H9 (cell line): ENCODE results near the gene ZNF512B. TPM values are rescaled to one million over a fixed set of nuclear protein-coding genes. Genes with fewer than 3 reads are reported as not detected.

Source experiments
- DNase-seq: peaks from one replicate; pipeline ENCODE4 v3.0.0-alpha.2; 2017
- H2AFZ ChIP-seq: one replicate; pipeline ENCODE4 v1.6.1; 2013; ENCODE audit warnings: mild to moderate bottlenecking, low read length, control low read depth, moderate library complexity
- H2AK5ac ChIP-seq: 2 replicates; pipeline ENCODE4 v1.6.1; 2013; ENCODE audit warnings: low read length, control low read depth, mixed read lengths; ENCODE audit not compliant: insufficient read length
- H2BK120ac ChIP-seq: one replicate; pipeline ENCODE4 v1.6.1; 2013; ENCODE audit warnings: low read depth, mild to moderate bottlenecking, low read length, control low read depth, inconsistent platforms; ENCODE audit not compliant: poor library complexity, severe bottlenecking
- H2BK12ac ChIP-seq: 2 replicates; pipeline ENCODE4 v1.6.1; 2013; ENCODE audit warnings: low read length, control low read depth, mixed read lengths, low read depth; ENCODE audit not compliant: insufficient read length
- H2BK15ac ChIP-seq: 2 replicates; pipeline ENCODE4 v1.6.1; 2013; ENCODE audit warnings: low read depth, low read length, control low read depth
- H2BK20ac ChIP-seq: one replicate; pipeline ENCODE4 v1.6.1; 2013; ENCODE audit warnings: low read depth, mild to moderate bottlenecking, low read length, control low read depth, inconsistent platforms; ENCODE audit not compliant: poor library complexity, severe bottlenecking
- H2BK5ac ChIP-seq: 2 replicates; pipeline ENCODE4 v1.6.1; 2013; ENCODE audit warnings: low read length, control low read depth, mixed read lengths; ENCODE audit not compliant: insufficient read length
- H3K14ac ChIP-seq: 2 replicates; pipeline ENCODE4 v1.6.1; 2013; ENCODE audit warnings: low read length, control low read depth; ENCODE audit not compliant: insufficient read depth
- H3K18ac ChIP-seq: 2 replicates; pipeline ENCODE4 v1.6.1; 2013; ENCODE audit warnings: low read depth, mild to moderate bottlenecking, mixed read lengths, low read length, control low read depth; ENCODE audit not compliant: insufficient read length
- H3K23ac ChIP-seq: 2 replicates; pipeline ENCODE4 v1.6.1; 2013; ENCODE audit warnings: low read length, control low read depth, mixed read lengths, low read depth; ENCODE audit not compliant: insufficient read length
- H3K23me2 ChIP-seq: 2 replicates; pipeline ENCODE4 v1.6.1; 2013; ENCODE audit warnings: low read depth, mild to moderate bottlenecking, mixed read lengths, low read length, control low read depth; ENCODE audit not compliant: insufficient read length, poor library complexity, severe bottlenecking
- H3K27ac ChIP-seq: 2 replicates; pipeline ENCODE4 v1.5.1; 2013; ENCODE audit warnings: low read length, control low read depth, mixed read lengths, low read depth; ENCODE audit not compliant: insufficient read length
- H3K27me3 ChIP-seq: 2 replicates; pipeline ENCODE4 v1.6.1; 2013; ENCODE audit warnings: low read length, control low read depth, inconsistent platforms; ENCODE audit not compliant: insufficient read depth
- H3K4ac ChIP-seq: 2 replicates; pipeline ENCODE4 v1.6.1; 2013; ENCODE audit warnings: low read depth, mild to moderate bottlenecking, control low read depth, inconsistent platforms, low read length, moderate library complexity
- H3K4me1 ChIP-seq: 2 replicates; pipeline ENCODE4 v1.6.1; 2013; ENCODE audit warnings: low read length, control low read depth, inconsistent platforms; ENCODE audit not compliant: insufficient read depth
- H3K4me2 ChIP-seq: 2 replicates; pipeline ENCODE4 v1.6.1; 2013; ENCODE audit warnings: low read length, control low read depth, mixed read lengths; ENCODE audit not compliant: insufficient read length, insufficient read depth
- H3K56ac ChIP-seq: 2 replicates; pipeline ENCODE4 v1.6.1; 2013; ENCODE audit warnings: low read depth, mild to moderate bottlenecking, mixed read lengths, low read length, control low read depth; ENCODE audit not compliant: insufficient read length
- H3K79me1 ChIP-seq: 2 replicates; pipeline ENCODE4 v1.6.1; 2013; ENCODE audit warnings: low read depth, mild to moderate bottlenecking, moderate library complexity, low read length, control low read depth, inconsistent platforms; ENCODE audit not compliant: insufficient read depth, poor library complexity, severe bottlenecking
- H3K79me2 ChIP-seq: 2 replicates; pipeline ENCODE4 v1.6.1; 2013; ENCODE audit warnings: low read length, control low read depth, inconsistent platforms; ENCODE audit not compliant: insufficient read depth
- H3K9ac ChIP-seq: 2 replicates; pipeline ENCODE4 v1.6.1; 2013; ENCODE audit warnings: low read length, control low read depth, mixed read lengths; ENCODE audit not compliant: insufficient read length; ENCODE audit errors: extremely low read depth
- H3K9me3 ChIP-seq: one replicate; pipeline ENCODE4 v1.6.1; 2013; ENCODE audit warnings: low read depth, low read length, inconsistent platforms; ENCODE audit not compliant: control insufficient read depth
- H3T11ph ChIP-seq: one replicate; pipeline ENCODE4 v1.6.1; 2013; ENCODE audit warnings: mild to moderate bottlenecking, low read length, control low read depth, inconsistent platforms
- H4K20me1 ChIP-seq: one replicate; pipeline ENCODE4 v1.6.1; 2013; ENCODE audit not compliant: control insufficient read depth, insufficient read length, insufficient read depth
- H4K5ac ChIP-seq: 2 replicates; pipeline ENCODE4 v1.6.1; 2013; ENCODE audit warnings: low read depth, mild to moderate bottlenecking, mixed read lengths, low read length, control low read depth; ENCODE audit not compliant: insufficient read length
- H4K8ac ChIP-seq: replicated peaks from 2 replicates; pipeline ENCODE4 v1.6.1; 2013; ENCODE audit warnings: low read length, control low read depth, mixed read lengths, low read depth; ENCODE audit not compliant: insufficient read length
- H4K91ac ChIP-seq: 2 replicates; pipeline ENCODE4 v1.6.1; 2013; ENCODE audit warnings: low read depth, mild to moderate bottlenecking, moderate library complexity, mixed read lengths, low read length, control low read depth; ENCODE audit not compliant: insufficient read length
- H3K27ac Mint-ChIP-seq, 3 experiments: 2 replicates in 2 of 3; 3 replicates in 1 of 3; pipeline ENCODE4 v1.8.0; 2020 to 2021; ENCODE audit warnings: mixed read lengths in 3 of 3, mild to moderate bottlenecking in 1 of 3, moderate library complexity in 1 of 3
- H3K27me3 Mint-ChIP-seq: 2 replicates; pipeline ENCODE4 v1.8.0; 2021; ENCODE audit warnings: low read depth, mild to moderate bottlenecking, moderate library complexity, mixed read lengths
- H3K36me3 Mint-ChIP-seq, 3 experiments: 2 replicates in 2 of 3; 3 replicates in 1 of 3; pipeline ENCODE4 v1.8.0; 2020 to 2021; ENCODE audit warnings: low read depth in 3 of 3, mixed read lengths in 3 of 3; ENCODE audit not compliant: insufficient read depth in 1 of 3
- H3K4me1 Mint-ChIP-seq, 2 experiments: 2 replicates each; pipeline ENCODE4 v1.8.0; 2020; ENCODE audit warnings: mixed read lengths in 2 of 2
- H3K4me3 Mint-ChIP-seq, 2 experiments: 2 replicates in 1 of 2; 3 replicates in 1 of 2; pipeline ENCODE4 v1.8.0; 2020 to 2021; ENCODE audit warnings: mild to moderate bottlenecking in 2 of 2, mixed read lengths in 2 of 2, moderate library complexity in 1 of 2
- H3K9me3 Mint-ChIP-seq, 2 experiments: 2 replicates in 1 of 2; 3 replicates in 1 of 2; pipeline ENCODE4 v1.8.0; 2020; ENCODE audit warnings: mild to moderate bottlenecking in 2 of 2, mixed read lengths in 2 of 2, moderate library complexity in 1 of 2
- CTCF ChIP-seq: fragments of 200-600 bp; sonication (generic); conservative IDR thresholded peaks from 3 replicates; pipeline ENCODE4 v1.8.0; 2021; ENCODE audit warnings: antibody characterized with exemption, mild to moderate bottlenecking
- WGBS: extraction: QIAGEN DNeasy Blood & Tissue Kit; methylation state at CpG from one replicate; pipeline ENCODE4 v1.1.7; 2013; ENCODE audit warnings: missing lambda C conversion rate, low lambda C conversion rate, mixed read lengths; ENCODE audit not compliant: insufficient read length; ENCODE audit errors: extremely low coverage; 5-methylcytosine and 5-hydroxymethylcytosine counted together
- total RNA-seq: library from RNA; stranded (reverse); gene quantifications from 2 replicates; pipeline ENCODE4 v1.2.1, GENCODE V29; 2021

ZNF512B gene
- total RNA-seq, 1 experiment from 2014 or later = 46.0 TPM

DNA sequence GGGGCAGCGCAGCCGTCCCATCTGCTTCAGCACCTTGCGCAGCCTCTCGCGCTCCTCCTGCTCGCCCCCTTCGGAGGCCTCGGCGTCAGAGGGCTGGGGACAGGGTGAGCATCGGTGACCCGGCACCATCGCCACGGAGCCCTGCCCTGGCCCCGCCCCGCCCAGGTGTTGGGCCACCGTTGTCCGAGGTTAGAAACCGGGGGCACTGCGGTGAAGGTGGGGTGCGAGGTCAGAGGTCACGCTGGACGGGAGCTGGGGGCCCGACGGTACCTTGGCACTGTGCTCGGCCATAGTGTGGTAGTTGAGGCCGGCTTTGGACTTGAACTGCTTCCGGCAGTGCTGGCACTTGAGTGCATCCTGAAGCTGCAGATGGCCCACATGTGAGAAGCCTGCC lies 6.4 kb downstream of the ZNF512B start:
- no peak overlapping the region for H3K4me3 Mint-ChIP-seq
- no peak for DNase-seq
- H3K4me1 ChIP-seq = no peaks in the 10 kb centered on the region; the same call in 1 of the 2 replicates
- H3K23me2 ChIP-seq = no peaks in the 10 kb centered on the region
- no peak overlapping the region for H2BK15ac ChIP-seq
- no peak overlapping the region for H2BK20ac ChIP-seq
- H3K56ac ChIP-seq = no peak overlapping the region
- H3K9me3 Mint-ChIP-seq = peaks cover 2 to 10% of the 10 kb centered on the region in 2 experiments; a peak in 3 of 5 replicates
- no peak overlapping the region for H3K14ac ChIP-seq
- H3K27ac ChIP-seq = no peak overlapping the region
- H3K79me2 ChIP-seq = no peaks in the 10 kb centered on the region
- H3K36me3 Mint-ChIP-seq = peaks cover 15 to 63% (median 55%) of the 10 kb centered on the region in 3 experiments; a peak in 6 of 7 replicates
- H3K4me2 ChIP-seq = no peak overlapping the region
- no peaks in the 10 kb centered on the region for H3K79me1 ChIP-seq
- TF ChIP-seq CTCF = no peak
- H2BK12ac ChIP-seq = no peak overlapping the region
- no peak overlapping the region; a peak in 1 of 7 replicates for H3K27ac Mint-ChIP-seq
- no peaks in the 10 kb centered on the region for H3K27me3 ChIP-seq
- no peak overlapping the region for H2BK120ac ChIP-seq
- no CpG with 5 or more reads among the region's 27 CpGs for WGBS
- no peaks in the 10 kb centered on the region for H4K20me1 ChIP-seq
- no peak overlapping the region for H4K91ac ChIP-seq
- H3K4ac ChIP-seq = no peak overlapping the region
- no peak overlapping the region for H4K5ac ChIP-seq
- no peak overlapping the region for H3K23ac ChIP-seq
- H3K9me3 ChIP-seq = peaks cover 38% of the 10 kb centered on the region
- H3K9ac ChIP-seq = no peak overlapping the region
- H3K4me1 Mint-ChIP-seq = peaks cover 14 to 18% of the 10 kb centered on the region in 2 experiments
- H4K8ac ChIP-seq = no peak overlapping the region
- H2BK5ac ChIP-seq = no peak overlapping the region
- H3K18ac ChIP-seq = no peak overlapping the region
- H2AFZ ChIP-seq = no peak overlapping the region
- H3K27me3 Mint-ChIP-seq = no peaks in the 10 kb centered on the region
- H3T11ph ChIP-seq = no peak overlapping the region
- no peak overlapping the region for H2AK5ac ChIP-seq
